HG03045 (cell line): ENCODE data around the gene CCL26.

Experiments
- ATAC-seq: cut with Tn5 transposase; IDR thresholded peaks from one replicate; pipeline ENCODE4 v1.9.1; 2021; ENCODE audit warnings: mild to moderate bottlenecking, moderate library complexity; ENCODE audit not compliant: unreplicated experiment

The CCL26 gene

GRCh38 chr7:75772081-75773077, at the start of gene CCL26:
TSS of gene CCL26 (minus strand) at chr7:75772211. CDS start at chr7:75772176, 35 bp downstream.
- no peak for ATAC-seq

GRCh38 chr7:75820688-75821087, 48.7 kb upstream of the CCL26 start:
- no peak for ATAC-seq

- ATAC-seq: no peak
These were observed 47.7 kb upstream of the CCL26 start for GRCh38 chr7:75819711-75820110.

- ATAC-seq: no peak
These were observed 46.5 kb upstream of the CCL26 start for GRCh38 chr7:75818472-75818871.

- ATAC-seq: no peak
These were observed 45.1 kb upstream of the CCL26 start for GRCh38 chr7:75817116-75817515.

GRCh38 chr7:75815418-75816064, 43.5 kb upstream of the CCL26 start:
- ATAC-seq: no peak

- no peak for ATAC-seq
These were observed 42.5 kb upstream of the CCL26 start for GRCh38 chr7:75814407-75814947.

GRCh38 chr7:75813781-75814236, 41.8 kb upstream of the CCL26 start, which contains the start of gene CCL24:
TSS of gene CCL24 (minus strand) at chr7:75813806. CDS start at chr7:75813715, 91 bp downstream.
- no peak for ATAC-seq

GRCh38 chr7:75813084-75813483, 41.1 kb upstream of the CCL26 start:
- no peak for ATAC-seq

GRCh38 chr7:75811894-75812678, 40.1 kb upstream of the CCL26 start:
- no peak for ATAC-seq

- no peak for ATAC-seq
These were observed 37.4 kb upstream of the CCL26 start for GRCh38 chr7:75809396-75809795.

- no peak for ATAC-seq
These were observed 36.1 kb upstream of the CCL26 start for GRCh38 chr7:75808106-75808505.

- no peak for ATAC-seq
These were observed 35.4 kb upstream of the CCL26 start for GRCh38 chr7:75807452-75807851.

- ATAC-seq: no peak
These were observed 34.7 kb upstream of the CCL26 start for GRCh38 chr7:75806560-75807307.

- no peak for ATAC-seq
These were observed 32.7 kb upstream of the CCL26 start for GRCh38 chr7:75804705-75805104.

- no peak for ATAC-seq
These were observed 32.0 kb upstream of the CCL26 start for GRCh38 chr7:75804004-75804403.

- ATAC-seq: no peak
These were observed 30.5 kb upstream of the CCL26 start for GRCh38 chr7:75802552-75802821.

GRCh38 chr7:75798770-75799169, 26.8 kb upstream of the CCL26 start:
- no peak for ATAC-seq

- ATAC-seq: no peak
These were observed 24.4 kb upstream of the CCL26 start for GRCh38 chr7:75796420-75796819.

GRCh38 chr7:75795831-75796285, 23.8 kb upstream of the CCL26 start:
- no peak for ATAC-seq
